Cardiac muscle cell (in vitro differentiated cells and primary cell): ENCODE data around the gene GALNT9. TPM values are rescaled to one million over a fixed set of nuclear protein-coding genes. Genes with fewer than 3 reads are reported as not detected.

Source experiments
- DNase-seq, 2 donors: peaks; one replicate each; pipeline versions ENCODE4 v3.0.0 to v3.0.0-alpha.2; 2010 to 2017; ENCODE audit warnings: low read depth in 1 of 2, low spot score in 1 of 2
- H3K27ac ChIP-seq: fragments of 200-600 bp; sonication (generic); 2 replicates; pipeline ENCODE4 v1.5.1; 2016
- H3K27me3 ChIP-seq: fragments of 200-600 bp; sonication (generic); 2 replicates; pipeline ENCODE4 v1.6.0; 2016; ENCODE audit warnings: control low read depth
- H3K36me3 ChIP-seq: fragments of 200-600 bp; sonication (generic); 2 replicates; pipeline ENCODE4 v1.5.1; 2016; ENCODE audit warnings: control low read depth
- H3K4me1 ChIP-seq: fragments of 200-600 bp; sonication (generic); 2 replicates; pipeline ENCODE4 v1.8.1; 2017; ENCODE audit warnings: low read depth, mild to moderate bottlenecking, mixed run types
- H3K4me3 ChIP-seq: fragments of 200-600 bp; sonication (generic); 2 replicates; pipeline ENCODE4 v1.5.1; 2016; ENCODE audit warnings: mild to moderate bottlenecking
- H3K9me3 ChIP-seq: fragments of 200-600 bp; sonication (generic); 2 replicates; pipeline ENCODE4 v1.5.1; 2017; ENCODE audit warnings: low read depth, mild to moderate bottlenecking, control low read depth
- CTCF ChIP-seq: IDR thresholded peaks from 2 replicates; pipeline ENCODE4 v1.5.1; 2012; ENCODE audit warnings: low read depth, mild to moderate bottlenecking, low read length
- polyA plus RNA-seq: library from polyadenylated mRNA; unstranded; fragments of >200 nt; fragmentation: Nextera tagmentation; extraction: Ambion mirVana; gene quantifications from 2 replicates; pipeline ENCODE4 v1.2.1, GENCODE V29; 2016
- total RNA-seq: library from RNA; depleted of rRNA; stranded (reverse); fragments of >200 nt; gene quantifications from 2 replicates; pipeline ENCODE4 v1.2.3, GENCODE V29; 2016

The GALNT9 gene
- total and polyA plus RNA-seq, 2 experiments from 2014 or later: 0.42 to 0.45 TPM

- Histone ChIP-seq H3K4me1 (no peaks in the 10 kb centered on the region), H3K4me3 (no peak overlapping the region), H3K36me3 (no peaks in the 10 kb centered on the region), H3K9me3 (no peaks in the 10 kb centered on the region), H3K27me3 (no peaks in the 10 kb centered on the region), H3K27ac (no peak overlapping the region)
- DNase-seq: no peak
- TF ChIP-seq CTCF: no peak
Observed at GRCh38 chr12:132346471-132347175, 17.2 kb upstream of the GALNT9 start.

- H3K4me1 ChIP-seq: no peaks in the 10 kb centered on the region
- no peaks in the 10 kb centered on the region for H3K36me3 ChIP-seq
- DNase-seq: no peak
- H3K27me3 ChIP-seq: no peaks in the 10 kb centered on the region
- no peak overlapping the region for H3K27ac ChIP-seq
- TF ChIP-seq CTCF: no peak
- H3K9me3 ChIP-seq: no peaks in the 10 kb centered on the region
- no peak overlapping the region for H3K4me3 ChIP-seq
Observed at GRCh38 chr12:132345561-132346200, 16.3 kb upstream of the GALNT9 start.

GRCh38 chr12:132345126-132345525 is 15.7 kb upstream of the GALNT9 start:
- H3K27me3 ChIP-seq: no peaks in the 10 kb centered on the region
- no peaks in the 10 kb centered on the region for H3K9me3 ChIP-seq
- H3K27ac ChIP-seq: no peak overlapping the region
- no peak overlapping the region for H3K4me3 ChIP-seq
- no peak for TF ChIP-seq CTCF
- no peaks in the 10 kb centered on the region for H3K36me3 ChIP-seq
- no peaks in the 10 kb centered on the region for H3K4me1 ChIP-seq
- no peak for DNase-seq

GRCh38 chr12:132344601-132345000 is 15.2 kb upstream of the GALNT9 start:
- Histone ChIP-seq H3K27me3 (no peaks in the 10 kb centered on the region), H3K36me3 (no peaks in the 10 kb centered on the region)
- DNase-seq: no peak

DNA sequence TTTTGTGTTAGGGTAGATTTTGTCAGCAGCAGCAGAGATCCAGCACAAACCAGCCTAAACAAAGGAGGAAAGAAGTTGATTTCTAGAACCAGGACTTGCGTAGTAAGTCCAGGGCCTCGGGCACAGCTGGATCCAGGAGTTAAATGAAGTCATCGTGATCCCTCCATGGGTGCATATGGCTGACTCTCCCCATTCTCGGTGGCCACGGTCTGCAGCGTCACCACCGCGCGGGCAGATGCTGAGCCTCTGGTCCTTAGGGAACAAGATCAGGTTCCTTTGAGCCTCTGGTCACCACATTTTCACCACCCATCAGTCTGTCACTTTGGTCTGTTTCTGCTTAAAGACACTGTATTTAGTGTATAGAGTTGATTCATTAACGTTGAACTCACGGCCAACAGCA is 14.8 kb upstream of the GALNT9 start:
- Histone ChIP-seq H3K4me3 (no peak overlapping the region), H3K27ac (no peak overlapping the region), H3K27me3 (no peaks in the 10 kb centered on the region), H3K4me1 (no peaks in the 10 kb centered on the region), H3K36me3 (no peaks in the 10 kb centered on the region), H3K9me3 (no peaks in the 10 kb centered on the region)
- TF ChIP-seq CTCF: no peak
- no peak for DNase-seq

More at GRCh38 chr12:132344601-132345000, 15.2 kb upstream of the GALNT9 start:
- Histone ChIP-seq H3K9me3 (no peaks in the 10 kb centered on the region), H3K27ac (no peak overlapping the region), H3K4me1 (no peaks in the 10 kb centered on the region), H3K4me3 (no peak overlapping the region)
- TF ChIP-seq CTCF: no peak
